ENCODE data around the gene ZNF512.
A peak's percentile ranks its signal among the peaks of the same experiment; 100 is the strongest.
"Not testable (repeated sequence)": the region's sequence is repeated elsewhere in the genome, so short reads cannot be mapped to it uniquely, and the experiment has no call there.

ZNF512 gene, protein sequence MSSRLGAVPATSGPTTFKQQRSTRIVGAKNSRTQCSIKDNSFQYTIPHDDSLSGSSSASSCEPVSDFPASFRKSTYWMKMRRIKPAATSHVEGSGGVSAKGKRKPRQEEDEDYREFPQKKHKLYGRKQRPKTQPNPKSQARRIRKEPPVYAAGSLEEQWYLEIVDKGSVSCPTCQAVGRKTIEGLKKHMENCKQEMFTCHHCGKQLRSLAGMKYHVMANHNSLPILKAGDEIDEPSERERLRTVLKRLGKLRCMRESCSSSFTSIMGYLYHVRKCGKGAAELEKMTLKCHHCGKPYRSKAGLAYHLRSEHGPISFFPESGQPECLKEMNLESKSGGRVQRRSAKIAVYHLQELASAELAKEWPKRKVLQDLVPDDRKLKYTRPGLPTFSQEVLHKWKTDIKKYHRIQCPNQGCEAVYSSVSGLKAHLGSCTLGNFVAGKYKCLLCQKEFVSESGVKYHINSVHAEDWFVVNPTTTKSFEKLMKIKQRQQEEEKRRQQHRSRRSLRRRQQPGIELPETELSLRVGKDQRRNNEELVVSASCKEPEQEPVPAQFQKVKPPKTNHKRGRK

DNA sequence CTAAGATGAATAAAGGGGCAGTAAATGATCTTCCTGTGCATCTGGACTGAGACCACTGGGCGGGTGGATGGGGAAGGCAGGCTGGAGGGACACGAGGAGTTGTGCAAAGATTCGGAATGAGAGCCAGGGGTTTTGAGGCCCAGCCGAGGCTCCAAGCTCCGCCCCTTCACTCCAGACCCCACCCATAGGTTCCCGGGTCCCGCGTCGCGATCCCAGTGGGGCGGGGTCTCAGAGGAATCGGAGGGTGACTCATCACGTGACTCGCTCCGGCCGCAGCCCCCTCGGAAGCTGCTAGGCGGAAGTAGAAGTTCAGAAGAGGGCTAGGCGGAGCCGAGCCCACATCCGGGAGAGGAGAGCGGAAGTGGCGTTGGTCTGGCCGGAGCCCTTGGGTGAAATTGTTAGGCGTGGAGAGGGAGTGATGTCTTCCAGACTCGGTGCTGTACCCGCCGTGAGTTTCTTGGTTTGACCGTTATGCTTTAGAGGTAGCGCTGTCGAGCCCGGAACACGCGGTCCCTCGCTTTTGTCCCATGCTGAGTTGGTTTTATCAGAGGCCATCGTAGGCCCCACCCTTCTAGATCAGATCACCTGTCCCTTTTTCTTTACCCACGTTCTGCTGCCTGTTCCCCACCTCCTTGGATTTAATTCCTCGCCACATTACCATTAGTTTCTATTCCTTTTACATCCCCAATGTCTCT, at the start of gene ZNF512:
ZNF512 (plus strand) TSS at position 348 of the 695 bp plus-strand sequence; CDS start at position 419, 71 bp downstream.
- peak; percentile 94 to 98 (median 98) for DNase-seq

DNA sequence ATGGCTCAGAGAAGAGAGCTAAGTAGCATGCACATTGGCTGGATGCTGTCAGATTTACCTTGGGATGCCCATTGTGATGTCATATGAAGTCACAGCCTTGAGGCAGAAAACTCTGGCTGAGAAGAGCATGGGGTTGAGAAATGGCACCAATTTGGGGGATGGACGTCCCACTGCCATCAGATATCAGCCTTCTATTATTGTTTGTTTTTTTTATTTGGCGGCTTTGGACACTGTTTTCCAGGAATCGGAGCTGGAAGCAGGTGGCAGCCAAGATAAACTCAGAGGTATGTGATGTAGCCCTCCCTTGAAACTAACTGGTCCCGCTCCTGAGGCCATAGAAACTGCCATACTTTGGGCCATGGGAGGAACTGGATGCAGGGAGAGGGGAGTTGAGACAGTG, 45.6 kb upstream of the ZNF512 start:
- no peak for DNase-seq

DNA sequence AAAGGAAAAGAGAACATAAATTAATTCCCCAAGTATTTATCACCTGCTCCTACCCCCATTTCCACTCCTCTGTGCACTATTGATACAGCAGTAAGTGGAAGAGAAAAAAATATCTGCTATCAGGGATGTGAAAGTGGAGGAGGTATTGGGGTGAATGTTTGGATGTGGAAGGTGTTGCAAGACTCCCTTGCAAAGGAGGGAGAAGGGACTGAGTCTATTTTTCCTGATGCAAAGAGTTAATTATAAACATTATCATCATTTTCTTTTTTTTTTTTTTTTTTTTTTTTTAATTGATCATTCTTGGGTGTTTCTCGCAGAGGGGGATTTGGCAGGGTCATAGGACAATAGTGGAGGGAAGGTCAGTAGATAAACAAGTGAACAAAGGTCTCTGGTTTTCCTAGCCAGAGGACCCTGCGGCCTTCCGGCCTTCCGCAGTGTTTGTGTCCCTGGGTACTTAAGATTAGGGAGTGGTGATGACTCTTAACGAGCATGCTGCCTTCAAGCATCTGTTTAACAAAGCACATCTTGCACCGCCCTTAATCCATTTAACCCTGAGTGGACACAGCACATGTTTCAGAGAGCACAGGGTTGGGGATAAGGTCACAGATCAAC, 43.9 kb upstream of the ZNF512 start:
- not testable (repeated sequence) for DNase-seq

DNA sequence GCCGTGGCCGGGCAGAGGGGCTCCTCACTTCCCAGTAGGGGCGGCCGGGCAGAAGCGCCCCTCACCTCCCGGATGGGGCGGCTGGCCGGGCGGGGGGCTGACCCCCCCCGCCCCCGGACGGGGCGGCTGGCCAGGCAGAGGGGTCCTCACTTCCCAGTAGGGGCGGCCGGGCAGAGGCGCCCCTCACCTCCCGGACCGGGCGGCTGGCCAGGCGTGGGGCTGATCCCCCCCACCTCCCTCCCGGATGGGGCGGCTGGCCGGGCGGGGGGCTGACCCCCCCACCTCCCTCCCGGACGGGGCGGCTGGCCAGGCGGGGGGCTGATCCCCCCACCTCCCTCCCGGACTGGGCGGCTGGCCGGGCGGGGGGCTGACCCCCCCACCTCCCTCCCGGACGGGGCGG, 43.2 kb upstream of the ZNF512 start:
- DNase-seq, result not testable (repeated sequence)

DNA sequence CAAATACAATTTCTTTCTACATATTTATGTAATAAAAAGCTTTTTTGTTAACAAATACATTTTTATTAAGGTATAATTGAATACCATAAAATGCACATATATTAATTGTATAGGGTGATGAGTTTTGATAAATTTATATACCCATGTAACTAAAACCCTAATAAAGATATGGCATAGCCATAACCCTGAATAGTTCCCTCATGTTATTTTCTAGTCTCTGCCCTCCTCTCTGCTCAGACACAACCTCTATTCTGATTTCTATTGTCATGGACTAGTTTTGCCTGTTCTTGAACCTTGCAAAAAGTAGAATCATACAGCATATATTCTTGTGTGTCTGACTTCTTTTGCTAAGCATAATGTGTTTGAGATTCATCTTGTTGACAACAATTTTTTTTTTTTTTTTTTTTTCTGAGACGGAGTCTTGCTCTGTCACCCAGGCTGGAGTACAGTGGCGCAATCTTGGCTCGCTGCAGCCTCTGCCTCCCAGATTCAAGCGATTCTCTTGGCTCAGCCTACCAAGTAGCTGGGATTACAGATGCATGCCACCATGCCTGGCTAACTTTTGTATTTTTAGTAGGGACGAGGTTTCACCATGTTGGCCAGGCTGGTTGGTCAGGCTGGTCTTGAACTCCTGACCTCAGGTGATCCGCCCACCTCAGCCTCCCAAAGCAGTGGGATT, 38.6 kb upstream of the ZNF512 start:
- no peak for DNase-seq

DNA sequence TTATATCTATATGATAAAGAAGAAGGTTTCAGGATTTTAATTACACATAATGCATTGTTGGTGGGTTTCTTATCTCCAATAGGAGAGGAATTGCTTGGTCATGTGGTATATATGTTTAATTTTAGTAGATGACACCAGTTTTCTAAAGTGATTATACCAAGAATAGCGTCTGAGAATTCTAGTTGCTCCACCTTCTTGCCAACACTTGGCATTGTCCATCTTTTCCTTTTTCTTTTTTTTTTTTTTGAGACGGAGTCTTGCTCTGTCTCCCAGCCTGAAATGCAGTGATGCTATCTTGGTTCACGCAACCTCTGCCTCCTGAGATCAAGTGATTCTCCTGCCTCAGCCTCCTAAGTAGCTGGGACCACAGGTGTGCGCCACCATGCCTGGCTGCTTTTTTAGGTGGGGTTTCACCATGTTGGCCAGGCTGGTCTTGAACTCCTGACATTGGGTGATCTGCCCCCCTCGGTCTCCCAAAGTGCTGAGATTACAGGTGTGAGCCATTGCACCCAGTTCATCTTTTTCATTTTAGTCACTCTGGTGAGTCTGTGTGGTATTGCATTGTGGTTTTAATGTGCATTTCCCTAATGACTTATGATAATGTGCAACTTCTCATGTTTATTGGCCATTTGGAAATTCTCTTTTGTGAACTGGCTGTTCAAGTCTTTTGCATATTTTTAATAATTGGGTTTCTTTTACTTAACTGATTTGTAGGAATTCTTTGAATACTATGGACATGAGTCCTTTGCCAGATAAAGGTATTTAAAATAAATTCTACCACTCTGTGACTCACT, 37.3 kb upstream of the ZNF512 start:
- no peak for DNase-seq

DNA sequence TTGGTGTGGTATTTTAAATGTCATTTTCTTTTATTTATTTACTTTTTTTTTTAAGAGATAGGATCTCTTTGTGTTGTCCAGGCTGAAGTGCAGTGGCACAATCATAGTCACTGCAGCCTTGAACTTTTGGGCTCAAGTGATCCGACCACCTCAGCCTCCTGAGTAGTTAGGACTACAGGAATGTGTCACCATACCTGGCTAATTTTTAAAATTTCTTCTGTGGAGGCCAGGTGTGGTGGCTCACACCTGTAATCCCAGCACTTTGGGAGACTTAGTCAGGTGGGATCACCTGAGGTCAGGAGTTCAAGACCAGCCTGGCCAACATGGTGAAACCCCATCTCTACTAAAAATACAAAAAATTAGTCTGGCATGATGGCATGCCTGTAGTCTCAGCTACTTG, 33.5 kb upstream of the ZNF512 start:
- DNase-seq, result no peak

DNA sequence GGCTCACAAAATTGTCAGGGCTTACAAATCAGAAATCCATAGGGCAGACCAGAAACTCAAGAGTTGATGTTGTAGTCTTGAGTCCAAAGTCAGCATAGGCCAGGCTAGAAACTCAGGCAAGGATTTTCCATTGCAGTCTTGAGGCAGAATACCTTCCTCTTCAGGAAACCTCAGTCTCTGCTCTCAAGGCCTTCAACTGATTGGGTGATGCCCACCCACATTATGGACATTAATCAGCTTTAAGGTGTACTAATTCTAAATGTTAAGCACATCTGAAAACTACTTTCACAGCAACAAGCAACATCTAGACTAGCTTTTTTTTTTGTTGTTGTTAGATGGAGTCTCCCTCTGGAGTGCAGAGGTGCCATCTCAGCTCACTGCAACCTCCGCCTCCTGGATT, 31.3 kb upstream of the ZNF512 start:
- DNase-seq, result no peak

DNA sequence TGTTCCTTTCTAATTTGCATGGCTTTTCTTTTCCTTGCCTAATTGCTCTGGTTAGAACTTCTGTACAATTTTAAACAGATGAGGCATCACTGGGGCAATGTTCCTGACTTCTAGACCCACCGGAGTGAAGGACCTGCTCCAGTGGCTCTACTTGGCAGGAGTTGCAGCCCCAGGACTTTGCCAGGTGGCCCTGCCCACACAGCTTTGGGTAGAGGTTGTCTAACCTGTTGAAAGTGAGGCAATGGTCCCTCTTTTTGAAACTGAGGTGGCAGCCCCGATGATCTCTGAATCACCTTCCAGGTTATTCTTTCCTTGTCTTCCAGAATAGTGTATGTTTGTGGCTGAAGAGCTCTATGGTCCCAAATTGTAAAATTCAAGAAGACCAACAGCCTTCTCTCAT, 29.9 kb upstream of the ZNF512 start:
- no peak for DNase-seq

DNA sequence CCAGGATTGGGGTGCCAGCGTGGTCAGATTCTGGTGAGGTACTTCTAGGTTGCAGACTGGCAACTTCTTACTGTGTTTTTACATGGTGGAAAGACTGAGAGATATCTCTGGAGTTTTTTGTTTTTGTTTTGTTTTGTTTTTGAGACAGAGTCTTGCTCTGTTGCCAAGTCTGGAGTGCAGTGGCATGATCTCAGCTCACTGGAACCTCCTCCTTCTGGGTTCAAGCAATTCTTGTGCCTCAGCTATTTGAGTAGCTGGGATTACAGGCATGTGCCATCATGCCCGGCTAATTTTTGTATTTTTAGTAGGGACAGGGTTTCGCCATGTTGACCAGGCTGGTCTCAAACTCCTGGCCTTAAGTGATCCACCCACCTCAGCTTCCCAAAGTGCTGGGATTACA, 28.4 kb upstream of the ZNF512 start:
- not testable (repeated sequence) for DNase-seq

DNA sequence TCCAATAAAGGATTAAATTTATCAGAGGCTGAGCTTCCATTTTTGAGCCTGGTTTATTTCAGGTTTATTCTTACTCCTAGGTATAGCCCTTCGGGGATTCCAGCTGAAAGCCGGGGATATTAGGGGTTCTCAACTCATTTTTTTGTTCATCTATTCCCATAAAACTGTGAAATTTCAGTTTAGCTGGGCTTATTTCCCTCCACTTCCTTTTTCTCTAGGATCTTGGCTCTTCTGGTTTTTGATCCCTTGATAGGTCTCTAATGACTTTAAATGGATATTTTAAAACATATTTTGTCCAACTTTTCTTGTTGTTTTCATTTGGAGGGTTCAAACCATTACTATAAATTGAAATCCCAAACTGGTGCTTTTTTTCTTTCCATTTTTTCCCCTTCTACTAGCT, 23.6 kb upstream of the ZNF512 start:
- DNase-seq, result no peak

DNA sequence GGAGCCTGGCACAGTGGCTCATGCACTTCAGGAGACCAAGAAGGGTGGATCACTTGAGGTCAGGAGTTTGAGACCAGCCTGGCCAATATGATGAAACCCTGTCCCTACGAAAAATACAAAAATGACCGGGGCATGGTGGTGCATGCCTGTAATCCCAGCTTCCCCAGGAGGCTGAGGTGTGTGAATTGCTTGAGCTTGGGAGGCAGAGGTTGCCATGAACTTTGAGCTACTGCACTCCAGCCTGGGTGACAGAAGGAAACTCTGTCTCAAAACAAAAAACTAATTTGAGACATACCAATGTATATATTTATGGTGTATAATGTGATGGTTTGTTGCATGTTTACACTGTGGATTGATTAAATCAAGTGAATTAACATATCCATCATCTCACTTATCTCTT, 21.8 kb upstream of the ZNF512 start:
- DNase-seq, result no peak

DNA sequence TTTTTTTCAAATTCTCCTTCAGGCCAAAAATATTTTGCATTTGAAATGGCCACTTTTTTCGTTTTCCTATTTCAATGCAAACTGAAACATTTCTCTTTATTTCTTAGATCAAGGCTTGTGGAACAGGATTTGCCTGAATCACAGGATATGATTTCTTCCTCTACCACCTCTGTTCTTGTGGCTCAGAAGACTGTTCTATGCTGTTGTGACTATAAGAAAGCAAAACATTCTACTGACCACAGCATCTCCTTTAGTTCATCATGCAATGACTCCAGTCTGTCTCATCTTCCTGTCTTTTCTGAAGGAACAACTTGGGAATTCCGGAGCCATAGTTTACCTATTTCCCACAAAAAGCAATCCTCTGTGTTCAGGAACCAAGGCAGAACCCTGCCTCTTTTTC, 16.2 kb upstream of the ZNF512 start:
- DNase-seq, result no peak

DNA sequence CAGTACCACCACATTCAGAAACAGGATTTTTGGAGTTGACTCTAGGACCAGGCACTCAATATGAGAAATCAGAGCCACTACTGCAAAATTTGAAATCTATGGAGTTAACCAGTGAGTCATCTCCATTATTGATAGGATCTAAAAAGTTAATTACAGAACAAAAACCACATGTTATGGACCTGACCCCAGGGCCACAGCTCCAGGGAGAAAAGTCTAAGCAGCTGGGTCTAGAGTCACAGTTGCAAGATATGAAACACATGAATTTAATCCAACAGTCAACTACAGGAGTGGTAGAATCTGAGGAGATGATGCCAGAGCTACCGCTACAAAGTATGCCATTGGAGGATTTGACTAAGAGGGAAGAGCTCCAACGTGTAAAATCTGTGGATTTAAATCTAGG, 13.4 kb upstream of the ZNF512 start:
- DNase-seq, result no peak

DNA sequence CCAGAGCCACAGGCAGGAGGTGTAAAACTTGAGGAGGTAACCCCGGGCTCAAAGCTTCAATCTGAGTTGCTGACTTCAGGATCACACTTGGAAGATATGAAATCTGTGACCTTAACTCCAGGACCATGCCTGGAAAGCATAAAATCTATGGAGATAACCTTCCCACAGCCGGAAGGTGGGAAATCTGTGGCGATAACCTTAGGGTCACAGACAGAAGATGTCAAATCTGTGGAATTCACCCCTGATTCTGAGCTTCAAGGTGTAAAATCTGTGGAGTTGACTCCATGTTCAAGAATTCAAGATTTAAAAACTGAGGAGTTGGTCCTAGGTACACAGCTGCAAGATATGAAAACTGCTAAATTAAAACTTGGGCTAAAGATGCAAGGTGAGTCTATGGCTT, 11.6 kb upstream of the ZNF512 start:
- no peak for DNase-seq

DNA sequence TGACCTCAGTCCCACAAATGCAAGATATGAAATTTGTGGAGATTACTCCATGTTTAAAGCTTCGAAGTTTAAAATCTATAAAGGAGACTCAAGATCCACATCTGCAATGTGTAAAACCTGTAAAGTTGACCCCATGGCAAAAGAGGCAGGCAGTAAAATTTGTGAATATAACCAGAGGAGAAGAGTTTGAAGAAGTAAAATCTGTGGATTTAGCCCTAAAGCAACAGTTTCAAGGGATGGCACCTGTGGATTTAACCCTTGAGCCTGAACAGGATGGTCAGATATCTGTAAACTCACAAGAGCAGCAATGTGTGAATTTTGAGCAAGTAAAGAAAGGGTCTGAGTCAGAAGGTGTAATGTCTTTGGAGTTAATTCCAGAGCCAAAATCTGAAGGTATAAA, 11.2 kb upstream of the ZNF512 start:
- DNase-seq, result no peak

DNA sequence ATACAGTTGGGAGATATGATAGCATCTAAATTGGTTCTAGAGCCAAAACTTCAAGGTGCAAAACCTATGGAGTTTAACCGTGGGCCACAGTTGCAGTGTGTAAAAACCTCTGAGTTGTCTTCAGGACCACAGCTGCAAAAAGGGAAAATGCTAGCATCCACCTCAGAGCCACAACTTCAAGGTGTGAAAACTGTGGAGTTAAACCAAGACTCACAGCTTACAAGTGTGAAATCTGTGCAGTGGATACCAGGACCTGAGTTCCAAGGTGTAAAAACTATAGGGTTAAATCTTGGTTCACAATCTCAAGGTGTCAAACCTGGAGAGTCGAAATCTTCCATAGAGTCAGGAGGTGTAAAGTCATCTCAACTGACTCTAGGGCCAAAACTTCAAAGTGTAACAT, 10.4 kb upstream of the ZNF512 start:
- no peak for DNase-seq

DNA sequence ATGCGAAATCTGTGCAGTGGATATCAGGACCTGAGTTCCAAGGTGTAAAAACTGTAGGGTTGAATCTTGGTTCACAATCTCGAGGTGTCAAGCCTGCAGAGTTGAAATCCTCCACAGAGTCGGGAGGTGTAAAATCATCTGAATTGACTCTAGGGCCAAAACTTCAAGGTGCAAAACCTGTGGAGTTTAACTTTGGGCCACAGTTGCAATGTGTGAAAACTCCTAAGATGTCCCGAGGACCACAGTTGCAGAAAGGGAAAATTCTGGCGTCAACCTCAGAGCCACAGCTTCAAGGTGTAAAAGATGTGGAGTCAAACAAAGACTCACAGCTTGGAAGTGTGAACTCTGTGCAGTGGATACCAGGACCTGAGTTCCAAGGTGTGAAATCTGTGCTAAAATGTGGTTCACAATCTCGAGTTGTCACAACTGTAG, 9.8 kb upstream of the ZNF512 start:
- DNase-seq, result no peak

DNA sequence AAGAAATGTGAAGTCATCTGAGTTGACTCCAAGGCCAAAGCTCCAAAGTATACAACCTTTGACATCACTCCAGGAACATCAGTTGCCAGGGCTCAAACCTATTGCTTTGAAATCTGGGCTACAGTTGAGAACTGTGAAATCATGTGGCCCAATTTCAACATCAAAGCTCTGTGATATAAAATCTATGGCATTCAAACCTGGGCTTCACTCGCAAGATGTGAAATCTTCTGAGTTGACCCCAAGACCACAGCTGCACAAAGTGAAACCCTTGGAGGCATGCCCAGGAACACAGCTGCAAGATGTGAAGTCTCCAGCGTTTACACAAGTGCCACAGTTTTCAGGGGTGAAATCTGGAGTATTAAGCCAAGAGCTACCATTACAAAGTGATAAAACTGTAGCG, 9.4 kb upstream of the ZNF512 start:
- DNase-seq, result no peak

DNA sequence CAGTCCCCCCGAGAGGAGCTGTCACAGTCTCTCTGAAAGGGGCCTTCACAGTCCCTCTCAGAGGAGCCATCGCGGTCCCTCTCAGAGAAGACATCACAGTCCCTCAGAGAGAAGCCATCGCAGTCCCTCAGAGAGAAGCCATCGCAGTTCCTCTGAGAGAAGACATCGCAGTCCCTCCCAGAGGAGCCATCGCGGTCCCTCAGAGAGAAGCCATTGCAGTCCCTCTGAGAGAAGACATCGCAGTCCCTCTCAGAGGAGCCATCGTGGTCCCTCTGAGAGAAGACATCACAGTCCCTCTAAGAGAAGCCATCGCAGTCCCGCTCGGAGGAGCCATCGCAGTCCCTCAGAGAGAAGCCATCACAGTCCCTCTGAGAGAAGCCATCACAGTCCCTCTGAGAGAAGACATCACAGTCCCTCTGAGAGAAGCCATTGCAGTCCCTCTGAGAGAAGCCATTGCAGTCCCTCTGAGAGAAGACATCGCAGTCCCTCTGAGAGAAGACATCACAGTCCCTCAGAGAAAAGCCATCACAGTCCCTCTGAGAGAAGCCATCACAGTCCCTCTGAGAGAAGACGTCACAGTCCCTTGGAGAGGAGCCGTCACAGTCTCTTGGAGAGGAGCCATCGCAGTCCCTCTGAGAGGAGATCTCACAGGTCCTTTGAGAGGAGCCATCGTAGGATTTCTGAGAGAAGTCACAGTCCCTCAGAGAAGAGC, 1.3 kb upstream of the ZNF512 start:
- DNase-seq, result no peak

DNA sequence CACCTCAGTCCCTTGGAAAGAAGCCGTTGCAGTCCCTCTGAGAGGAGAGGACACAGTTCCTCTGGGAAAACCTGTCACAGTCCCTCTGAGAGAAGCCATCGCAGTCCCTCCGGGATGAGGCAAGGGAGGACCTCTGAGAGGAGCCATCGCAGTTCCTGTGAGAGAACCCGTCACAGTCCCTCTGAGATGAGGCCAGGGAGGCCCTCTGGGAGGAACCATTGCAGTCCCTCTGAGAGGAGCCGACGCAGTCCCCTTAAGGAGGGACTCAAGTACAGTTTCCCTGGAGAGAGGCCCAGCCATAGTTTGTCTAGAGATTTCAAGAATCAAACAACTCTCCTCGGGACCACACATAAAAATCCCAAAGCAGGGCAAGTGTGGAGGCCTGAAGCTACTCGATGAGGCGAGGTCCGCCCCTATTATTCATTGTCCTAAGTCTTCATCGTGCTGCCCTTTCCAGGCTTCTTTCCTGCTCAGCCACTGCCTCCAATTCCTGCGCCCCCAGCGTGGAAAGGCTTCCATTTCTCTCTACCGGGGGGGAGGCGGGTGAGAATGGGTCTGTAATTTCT, 630 bp upstream of the ZNF512 start:
- DNase-seq, result no peak

All from NCI-H1417 (cell line).